Calu3 (cell line): Measurements from ENCODE around the gene SLC26A11. TPM values are rescaled to one million over a fixed set of nuclear protein-coding genes. Genes with fewer than 3 reads are reported as not detected.

ENCODE experiments used
- BruUV-seq: library from RNA; stranded (reverse); fragments of 400-500 nt; replicated peaks from 2 replicates; lab custom pipeline; 2021; lab: Mats Ljungman, UMichigan
- CTCF ChIA-PET: fragments of 300-600 bp; sonication (Branson Sonifier 250); formaldehyde crosslinking; loops from one replicate; lab custom pipeline; 2022; ENCODE audit warnings: antibody characterized with exemption; lab: Charles Lee
- DNase-seq: peaks from one replicate; pipeline ENCODE4 v3.0.0; 2022
- H3K27ac Mint-ChIP-seq: one replicate; pipeline ENCODE4 v1.8.0; 2022; ENCODE audit warnings: mixed read lengths; ENCODE audit not compliant: unreplicated experiment
- H3K27me3 Mint-ChIP-seq: one replicate; pipeline ENCODE4 v1.8.0; 2022; ENCODE audit warnings: mixed read lengths; ENCODE audit not compliant: unreplicated experiment
- H3K36me3 Mint-ChIP-seq: one replicate; pipeline ENCODE4 v1.8.0; 2022; ENCODE audit warnings: mild to moderate bottlenecking, moderate library complexity, mixed read lengths; ENCODE audit not compliant: insufficient read depth, unreplicated experiment
- H3K4me1 Mint-ChIP-seq: one replicate; pipeline ENCODE4 v1.8.0; 2022; ENCODE audit warnings: mild to moderate bottlenecking, low read depth, mixed read lengths; ENCODE audit not compliant: unreplicated experiment
- H3K4me3 Mint-ChIP-seq: one replicate; pipeline ENCODE4 v1.8.0; 2022; ENCODE audit warnings: mild to moderate bottlenecking, low read depth, moderate library complexity, mixed read lengths; ENCODE audit not compliant: unreplicated experiment
- H3K9me3 Mint-ChIP-seq: one replicate; pipeline ENCODE4 v1.8.0; 2022; ENCODE audit warnings: low read depth, mixed read lengths; ENCODE audit not compliant: unreplicated experiment
- CTCF ChIP-seq: fragments of 200-600 bp; IDR thresholded peaks from one replicate; pipeline ENCODE4 v1.8.0; 2022; ENCODE audit warnings: antibody characterized with exemption; ENCODE audit not compliant: unreplicated experiment
- intact Hi-C: fragments of 100-400 bp; cut with micrococcal nuclease; formaldehyde crosslinking; loops from one replicate; pipeline ENCODE4 v1.10.0; 2022; ENCODE audit not compliant: unreplicated experiment
- total RNA-seq: library from RNA; stranded (reverse); gene quantifications from 2 replicates; pipeline ENCODE4 v1.2.3, GENCODE V29; 2022

Gene SLC26A11
- total RNA-seq, 1 experiment from 2014 or later = 7.2 TPM

DNA sequence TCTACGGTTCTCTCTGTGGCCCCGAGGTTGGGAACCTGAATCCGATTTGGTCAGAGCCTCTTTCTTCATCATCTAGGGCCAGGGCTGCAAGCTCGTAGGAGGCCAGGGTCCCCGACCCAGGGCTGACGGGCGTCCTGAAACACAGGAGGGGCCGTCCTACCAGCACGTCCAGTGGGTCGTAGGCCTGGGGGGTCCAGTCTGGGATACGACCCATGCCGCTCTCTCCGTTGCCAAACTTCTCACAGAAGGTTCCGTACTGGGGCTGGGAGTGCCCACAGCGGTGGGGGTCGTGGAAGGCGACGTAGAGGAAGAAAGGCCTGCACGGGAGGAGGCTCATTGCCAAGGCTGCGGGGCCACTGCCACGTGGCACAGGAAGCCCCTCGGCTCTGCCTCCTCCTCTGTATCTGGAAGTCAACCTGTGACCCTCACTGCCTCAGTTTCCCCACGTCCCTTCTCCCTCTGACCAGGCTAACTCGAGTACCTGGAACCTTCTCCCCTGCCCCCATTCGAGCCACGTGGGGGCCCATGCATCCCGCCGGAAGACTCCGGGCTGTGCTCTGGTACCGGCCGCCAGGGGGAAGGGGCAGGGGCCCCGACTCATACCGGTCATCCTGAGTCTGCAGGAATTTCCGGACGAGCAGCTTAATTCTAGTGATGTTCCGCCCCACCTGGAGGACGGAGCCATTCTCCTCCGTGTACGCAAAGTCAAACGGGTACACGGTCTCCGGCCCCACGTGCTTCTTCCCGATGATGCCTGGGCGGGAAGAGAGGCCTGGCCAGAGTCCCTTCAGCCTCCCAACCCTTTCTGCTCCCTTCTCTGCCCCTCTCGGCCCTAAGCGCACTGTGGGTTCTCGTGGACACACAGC, 6.0 kb upstream of the SLC26A11 start:
- Mint-ChIP-seq H3K27ac (no peak overlapping the region), H3K9me3 (no peaks in the 10 kb centered on the region), H3K4me3 (no peak overlapping the region), H3K27me3 (no peaks in the 10 kb centered on the region), H3K4me1 (peaks cover 7% of the 10 kb centered on the region), H3K36me3 (peaks cover 16% of the 10 kb centered on the region)
- no TSS peak for BruUV-seq
- no peak for DNase-seq
- CTCF ChIA-PET = interaction anchor here (0.6 kb wide), 1 partner anchor 49 kb away, joined by 3 read pairs; no protein-coding TSS in a partner anchor
- no peak for TF ChIP-seq CTCF
- intact Hi-C loops = no loop called here

DNA sequence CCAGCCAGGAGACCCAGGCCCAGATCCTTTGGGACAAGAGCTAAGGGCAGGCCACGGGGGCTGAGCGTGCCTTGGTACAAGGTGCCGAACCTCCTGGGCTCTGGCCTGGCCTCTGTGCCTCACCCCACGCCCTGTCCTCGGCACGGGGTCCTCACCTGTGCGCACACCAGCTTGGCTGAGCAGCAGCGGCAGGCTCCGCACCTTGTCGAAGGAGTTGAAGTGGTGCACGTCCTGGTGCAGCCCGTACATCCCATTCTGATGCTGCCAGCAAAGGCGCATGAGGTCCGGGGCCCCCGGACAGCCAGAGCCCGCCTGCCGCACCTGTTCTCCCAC, 5.4 kb upstream of the SLC26A11 start:
- H3K4me1 Mint-ChIP-seq = peaks cover 13% of the 10 kb centered on the region
- no peak overlapping the region for H3K27ac Mint-ChIP-seq
- H3K27me3 Mint-ChIP-seq = no peaks in the 10 kb centered on the region
- no peak for TF ChIP-seq CTCF
- intact Hi-C loops = loop anchor here (5.0 kb wide), 1 partner anchor 37 kb away; no protein-coding TSS in a partner anchor
- CTCF ChIA-PET = interaction anchor here (0.6 kb wide), 1 partner anchor 50 kb away, joined by 3 read pairs; no protein-coding TSS in a partner anchor
- no peaks in the 10 kb centered on the region for H3K9me3 Mint-ChIP-seq
- DNase-seq = no peak
- BruUV-seq = no TSS peak
- peaks cover 16% of the 10 kb centered on the region for H3K36me3 Mint-ChIP-seq
- H3K4me3 Mint-ChIP-seq = no peak overlapping the region

DNA sequence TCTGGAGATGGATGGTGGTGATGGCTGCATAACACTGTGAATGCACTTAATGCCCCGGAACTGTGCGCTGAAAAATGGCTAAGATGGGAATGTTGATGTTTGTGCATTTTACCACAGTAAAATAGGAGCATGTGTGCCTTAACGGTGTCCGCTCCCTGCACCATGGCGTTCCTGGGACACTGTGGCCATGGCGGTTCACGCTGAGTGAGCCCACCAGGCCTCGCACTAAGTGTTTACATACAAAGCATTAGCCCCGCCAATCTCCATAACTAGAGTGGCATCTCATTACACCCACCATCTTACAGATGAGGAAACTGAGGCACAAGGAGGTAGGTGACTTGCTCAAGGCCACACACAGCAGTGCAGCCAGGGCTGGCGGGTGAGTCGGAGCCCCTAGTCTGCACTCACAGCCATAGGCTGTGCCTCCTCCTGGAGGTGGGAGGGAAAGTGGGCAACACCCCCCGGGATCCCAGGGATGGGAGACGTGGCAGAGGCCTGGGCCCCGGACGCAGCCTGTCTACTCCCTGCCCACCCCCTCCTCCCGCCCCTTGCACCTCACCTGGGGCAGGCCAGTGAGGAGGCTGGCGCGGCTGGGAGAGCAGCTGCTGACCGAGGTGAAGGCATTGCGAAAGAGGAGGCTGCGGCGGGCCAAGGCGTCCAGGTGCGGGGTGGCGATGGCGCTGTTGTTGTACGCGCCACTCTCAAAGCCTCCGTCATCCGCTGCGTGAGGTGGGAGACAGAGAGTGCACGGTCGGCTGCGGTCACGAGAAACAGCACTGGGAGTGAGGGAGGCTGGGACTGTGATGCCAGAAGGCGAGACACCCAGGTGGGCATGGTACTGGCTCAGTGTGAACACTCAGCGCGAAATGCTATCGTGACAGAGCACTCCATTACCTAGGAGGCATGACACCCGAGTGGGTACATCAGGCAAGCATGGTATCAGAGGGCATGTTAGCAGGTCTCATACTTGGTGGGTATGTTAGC, 3.5 kb upstream of the SLC26A11 start:
- peaks cover 13% of the 10 kb centered on the region for H3K4me1 Mint-ChIP-seq
- H3K27me3 Mint-ChIP-seq = no peaks in the 10 kb centered on the region
- CTCF ChIA-PET = no interaction called here
- H3K27ac Mint-ChIP-seq = no peak overlapping the region
- H3K9me3 Mint-ChIP-seq = no peaks in the 10 kb centered on the region
- DNase-seq = no peak
- H3K36me3 Mint-ChIP-seq = peaks cover 17% of the 10 kb centered on the region
- TF ChIP-seq CTCF = no peak
- no peak overlapping the region for H3K4me3 Mint-ChIP-seq
- BruUV-seq = no TSS peak
- intact Hi-C loops = loop anchor here (5.0 kb wide), 1 partner anchor 36 kb away; no protein-coding TSS in a partner anchor

DNA sequence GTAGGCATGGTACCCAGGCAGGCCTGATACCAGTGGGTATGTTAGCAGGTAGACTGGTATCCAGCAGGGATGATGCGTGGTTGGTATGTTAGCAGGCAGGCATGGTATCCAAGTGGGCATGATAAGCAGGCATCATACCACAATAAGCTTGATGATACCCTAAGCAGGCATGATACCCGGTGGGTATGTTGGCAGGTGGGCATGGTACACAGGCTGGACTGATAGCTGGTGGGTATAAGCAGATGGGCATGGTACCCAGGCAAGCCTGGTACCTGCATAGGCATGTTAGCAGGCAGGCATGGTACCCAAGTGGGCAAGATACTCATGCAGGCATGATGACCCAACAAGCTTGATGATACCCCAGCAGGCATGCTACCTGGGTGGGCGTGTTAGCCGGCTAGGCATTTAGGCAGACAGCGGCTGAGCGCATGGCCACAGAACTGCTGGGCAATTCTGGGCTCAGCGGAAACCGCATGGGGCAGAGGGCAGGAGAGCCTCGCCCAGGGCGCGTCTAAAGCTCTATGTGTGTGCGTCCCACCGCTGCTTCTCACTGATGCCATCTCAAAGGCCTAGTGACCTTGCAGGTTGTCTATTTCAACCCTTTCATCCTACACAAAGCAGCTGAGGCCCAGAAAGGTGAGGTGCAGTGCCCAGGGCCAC, 2.4 kb upstream of the SLC26A11 start:
- Mint-ChIP-seq H3K27me3 (no peaks in the 10 kb centered on the region), H3K4me3 (no peak overlapping the region), H3K36me3 (peaks cover 17% of the 10 kb centered on the region), H3K9me3 (no peaks in the 10 kb centered on the region), H3K4me1 (peaks cover 13% of the 10 kb centered on the region), H3K27ac (no peak overlapping the region)
- BruUV-seq = no TSS peak
- TF ChIP-seq CTCF = no peak
- no peak for DNase-seq
- intact Hi-C loops = loop anchor here (5.0 kb wide), 1 partner anchor 34 kb away; no protein-coding TSS in a partner anchor
- CTCF ChIA-PET = interaction anchor here (0.7 kb wide), 1 partner anchor 13 kb away, joined by 3 read pairs; no protein-coding TSS in a partner anchor
